Measurements from ENCODE around the gene CCDC88C.

DNA sequence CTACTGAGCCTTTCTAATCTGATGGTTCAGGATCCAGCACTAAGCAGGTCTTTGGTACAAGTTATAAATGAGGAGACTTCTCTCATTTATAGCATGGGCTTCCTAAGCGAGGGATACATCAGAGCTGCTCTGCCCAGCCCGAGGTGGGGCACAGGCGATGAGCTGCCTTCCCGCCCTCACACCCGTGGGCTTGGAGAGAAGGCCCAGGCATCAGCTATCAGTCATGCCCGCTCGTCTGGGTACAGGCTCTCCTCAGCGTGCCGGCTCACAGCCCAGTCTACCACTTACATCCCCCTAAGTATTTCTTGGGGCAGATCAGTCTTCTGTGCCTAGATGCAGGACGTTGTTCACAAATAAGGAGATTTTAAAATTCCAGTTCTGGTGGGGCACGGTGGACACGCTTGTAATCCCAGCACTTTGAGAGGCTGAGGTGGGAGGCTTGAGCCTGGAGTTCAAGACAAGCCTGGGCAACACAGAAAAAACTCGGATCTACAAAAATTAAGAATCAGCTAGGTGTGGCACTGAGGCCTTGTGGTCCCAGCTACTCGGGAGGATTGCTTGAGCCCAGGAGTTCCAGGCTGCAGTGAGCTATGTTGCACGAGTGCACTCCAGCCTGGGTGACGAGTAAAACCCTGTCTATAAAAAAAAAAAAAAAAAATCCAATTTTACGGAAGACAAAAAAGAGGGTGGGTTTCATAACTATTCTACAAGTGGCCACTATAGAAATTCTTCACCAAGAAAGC lies 57.0 kb downstream of the CCDC88C start:
- TF ChIP-seq, protein P1, sequence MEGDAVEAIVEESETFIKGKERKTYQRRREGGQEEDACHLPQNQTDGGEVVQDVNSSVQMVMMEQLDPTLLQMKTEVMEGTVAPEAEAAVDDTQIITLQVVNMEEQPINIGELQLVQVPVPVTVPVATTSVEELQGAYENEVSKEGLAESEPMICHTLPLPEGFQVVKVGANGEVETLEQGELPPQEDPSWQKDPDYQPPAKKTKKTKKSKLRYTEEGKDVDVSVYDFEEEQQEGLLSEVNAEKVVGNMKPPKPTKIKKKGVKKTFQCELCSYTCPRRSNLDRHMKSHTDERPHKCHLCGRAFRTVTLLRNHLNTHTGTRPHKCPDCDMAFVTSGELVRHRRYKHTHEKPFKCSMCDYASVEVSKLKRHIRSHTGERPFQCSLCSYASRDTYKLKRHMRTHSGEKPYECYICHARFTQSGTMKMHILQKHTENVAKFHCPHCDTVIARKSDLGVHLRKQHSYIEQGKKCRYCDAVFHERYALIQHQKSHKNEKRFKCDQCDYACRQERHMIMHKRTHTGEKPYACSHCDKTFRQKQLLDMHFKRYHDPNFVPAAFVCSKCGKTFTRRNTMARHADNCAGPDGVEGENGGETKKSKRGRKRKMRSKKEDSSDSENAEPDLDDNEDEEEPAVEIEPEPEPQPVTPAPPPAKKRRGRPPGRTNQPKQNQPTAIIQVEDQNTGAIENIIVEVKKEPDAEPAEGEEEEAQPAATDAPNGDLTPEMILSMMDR (conservative IDR thresholded peaks at IDR 0.05; ENCODE audit: low read length): no peak
- no peak for TF ChIP-seq EZH2phosphoT487 (IDR thresholded peaks at IDR 0.05; ENCODE audit: borderline replicate concordance, low read depth, low read length)

Measured in OCI-LY7 (cell line).